Fibroblast of the aortic adventitia (primary cell): Measurements from ENCODE around the gene ZP2. TPM values are rescaled to one million over a fixed set of nuclear protein-coding genes. Genes with fewer than 3 reads are reported as not detected.

Experiments used
- DNase-seq: peaks from one replicate; pipeline ENCODE4 v3.0.0-alpha.2; 2010; ENCODE audit warnings: low read depth
- H3K4me3 ChIP-seq: 2 replicates; pipeline ENCODE4 v1.5.1; 2011; ENCODE audit warnings: low read depth, mild to moderate bottlenecking, control low read depth, low read length, moderate library complexity
- CTCF ChIP-seq: IDR thresholded peaks from 2 replicates; pipeline ENCODE4 v1.5.1; 2011; ENCODE audit warnings: mild to moderate bottlenecking, low read length, control low read depth, inconsistent platforms; ENCODE audit not compliant: insufficient read depth
- total RNA-seq: library from RNA; depleted of rRNA; stranded (reverse); fragments of >200 nt; gene quantifications from 2 replicates; pipeline ENCODE4 v1.2.3, GENCODE V29; 2012; ENCODE audit warnings: low replicate concordance

The ZP2 gene
- total RNA-seq, 1 donor = not detected

- DNase-seq = no peak
- no peak overlapping the region for H3K4me3 ChIP-seq
- no peak for TF ChIP-seq CTCF
Measured at GRCh38 chr16:21192991-21193390, 18.4 kb downstream of the ZP2 start.

- DNase-seq = peak; percentile 67
- TF ChIP-seq CTCF = no peak
- no peak overlapping the region for H3K4me3 ChIP-seq
Measured at GRCh38 chr16:21190599-21190998, 20.8 kb downstream of the ZP2 start.

- no peak for TF ChIP-seq CTCF
- no peak for DNase-seq
- H3K4me3 ChIP-seq = no peak overlapping the region
Measured at GRCh38 chr16:21190013-21190412, 21.4 kb downstream of the ZP2 start.

- H3K4me3 ChIP-seq = no peak overlapping the region
- no peak for DNase-seq
- TF ChIP-seq CTCF = no peak
Measured at GRCh38 chr16:21189311-21189710, 22.1 kb downstream of the ZP2 start.

- TF ChIP-seq CTCF = no peak
- no peak for DNase-seq
- no peak overlapping the region for H3K4me3 ChIP-seq
Measured at GRCh38 chr16:21186326-21186691, 25.1 kb downstream of the ZP2 start.

GRCh38 chr16:21185659-21186325, 25.6 kb downstream of the ZP2 start:
- no peak overlapping the region for H3K4me3 ChIP-seq
- no peak for DNase-seq
- TF ChIP-seq CTCF = no peak

- DNase-seq = no peak
- no peak overlapping the region for H3K4me3 ChIP-seq
- no peak for TF ChIP-seq CTCF
Measured at GRCh38 chr16:21184834-21185233, 26.5 kb downstream of the ZP2 start.
